SU-DHL-6 (cell line): ENCODE measurements around the gene LRRK1.

Source experiments
- CTCF ChIP-seq: fragments of 200-600 bp; sonication (generic); IDR thresholded peaks from one replicate; pipeline ENCODE4 v1.5.1; 2017; ENCODE audit warnings: antibody characterized with exemption, mild to moderate bottlenecking, low read length, moderate library complexity; ENCODE audit not compliant: insufficient read depth, poor library complexity, severe bottlenecking
- EZH2phosphoT487 ChIP-seq: fragments of 200-600 bp; sonication (generic), shearing (Covaris generic); conservative IDR thresholded peaks from 2 replicates; pipeline ENCODE4 v1.6.1; 2018; ENCODE audit warnings: mild to moderate bottlenecking, antibody characterized with exemption, low read length, moderate library complexity, mixed read lengths

- no peak for TF ChIP-seq CTCF
- no peak for TF ChIP-seq EZH2phosphoT487
These were observed 98.1 kb downstream of the LRRK1 start for GRCh38 chr15:101017093-101017754.
